ENCODE measurements around the gene SMPD2.

GRCh38 chr6:109490713-109491112 is 50.2 kb downstream of the SMPD2 start:
- TF ChIP-seq CTCF (IDR thresholded peaks at IDR 0.05; ENCODE audit: insufficient read depth, low read depth, low read length) (no peak), EZH2 (IDR thresholded peaks at IDR 0.05; ENCODE audit: insufficient read depth, low read length) (no peak)
